Motor neuron (in vitro differentiated cells): ENCODE data around the gene CCDC85C. TPM values are rescaled to one million over a fixed set of nuclear protein-coding genes. Genes with fewer than 3 reads are reported as not detected.

ENCODE experiments used
- ATAC-seq, 8 experiments: fragments of 200-7000 bp; cut with Tn5 transposase; replicated peaks in 6 of 8; 2 replicates each; pipeline ENCODE4 v1.8.0; 2021; ENCODE audit warnings: mild to moderate bottlenecking in 8 of 8, moderate library complexity in 8 of 8
- H3K27ac ChIP-seq, 2 donors: fragments of 250-450 bp; sonication (Bioruptor Pico); 2 replicates each; pipeline ENCODE4 v1.9.0; 2021; ENCODE audit warnings: antibody characterized with exemption in 2 of 2, mild to moderate bottlenecking in 2 of 2, moderate library complexity in 1 of 2
- H3K4me1 ChIP-seq, 2 donors: fragments of 250-450 bp; sonication (Bioruptor Pico); replicated peaks in 1 of 2; 2 replicates each; pipeline ENCODE4 v1.6.1; 2021; ENCODE audit warnings: antibody characterized with exemption in 2 of 2, mild to moderate bottlenecking in 2 of 2, moderate library complexity in 1 of 2
- H3K4me3 ChIP-seq, 5 donors: fragments of 250-450 bp; sonication (Bioruptor Pico); 2 replicates each; pipeline ENCODE4 v1.9.0; 2021; ENCODE audit warnings: antibody characterized with exemption in 5 of 5, mild to moderate bottlenecking in 5 of 5, moderate library complexity in 4 of 5
- WGBS, 10 experiments: fragments of 450-650 bp; shearing (Covaris generic); methylation state at CpG; one replicate each; pipeline ENCODE4 v1.0.0; 2022; 5-methylcytosine and 5-hydroxymethylcytosine counted together
- in situ Hi-C, 9 experiments: fragments of 400-800 bp; cut with MboI; loops; one replicate each; pipeline ENCODE4 v1.15.0; 2021; ENCODE audit warnings: low sequenced_read_pairs in 9 of 9, low pct_unique_long_range_greater_than_20kb in 2 of 9; ENCODE audit not compliant: unreplicated experiment in 9 of 9
- total RNA-seq, 8 experiments: library from RNA; unstranded; fragments of 300-600 nt; gene quantifications; 2 replicates each; pipeline versions ENCODE4 v1.2.3 to v1.2.4, GENCODE V29; 2022

The CCDC85C gene
- total RNA-seq, 8 experiments from 2014 or later = 2.0 to 62.2 (median 18.8) TPM

DNA sequence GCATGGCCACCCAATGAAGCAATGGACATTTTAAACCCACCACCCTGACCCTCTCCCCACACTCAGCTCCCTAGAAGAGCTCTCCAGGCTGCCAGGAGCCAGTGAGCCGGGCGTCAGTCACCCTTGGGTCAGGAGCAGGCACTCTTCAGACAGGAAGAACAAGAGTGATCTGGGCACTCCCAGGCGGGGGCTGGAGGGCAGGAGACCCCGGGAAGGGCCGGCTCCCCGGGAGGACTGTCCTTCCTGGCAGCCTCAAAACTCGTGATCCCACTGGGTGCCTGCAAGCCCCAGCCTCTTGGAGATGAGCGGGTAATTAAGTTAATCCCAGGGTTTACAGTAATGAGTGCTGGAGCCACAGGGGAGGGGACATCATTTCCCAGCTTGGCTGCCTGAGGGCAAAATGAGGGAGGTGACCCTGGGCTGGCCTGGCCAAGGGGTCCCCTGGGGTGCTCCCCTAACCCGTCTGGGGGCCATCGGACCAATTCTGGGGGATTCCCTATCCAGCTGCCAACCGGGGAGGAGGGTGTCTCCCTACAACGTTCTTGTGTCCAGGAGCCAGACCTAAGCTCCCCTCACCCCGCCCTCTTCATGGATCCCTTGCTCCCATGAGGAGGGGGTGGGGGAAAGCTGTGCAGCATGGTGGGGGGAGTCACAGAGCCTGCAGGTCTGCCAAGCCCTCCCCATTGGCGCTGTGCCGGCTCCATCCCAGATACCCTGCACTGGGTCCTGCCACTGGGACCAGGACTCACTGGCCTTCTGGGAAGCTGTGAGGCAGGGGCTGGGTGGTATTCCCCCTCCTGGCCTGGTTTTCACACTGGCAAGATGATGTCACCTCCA, 63.6 kb downstream of the CCDC85C start:
- in situ Hi-C loops = loop anchor here in 2 of 9 experiments (25.0 kb wide), 1 partner anchor 97 kb away; the partner anchor contains the start of gene HHIPL1 (in 2 of the 2)
- Histone ChIP-seq H3K4me1 (peaks cover 74 to 79% of the 10 kb centered on the region in 2 donors), H3K4me3 (no peak overlapping the region), H3K27ac (peak overlapping the region; percentile 36 to 73)
- peak in 2 of 8 experiments; percentile 11 to 73 for ATAC-seq
- WGBS, 10 experiments = 0 to 100% (median 72%) methylated on average over 1 to 6 of the region's 15 CpGs; no CpG with 5 or more reads in 6 of the 10 experiments

- in situ Hi-C loops = loop anchor here in 2 of 9 experiments (25.0 kb wide), 1 partner anchor 98 kb away; the partner anchor contains the start of gene HHIPL1 (in 2 of the 2)
- no peak for ATAC-seq
- H3K4me1 ChIP-seq = peaks cover 74 to 79% of the 10 kb centered on the region in 2 donors
- WGBS, 10 experiments = 70 to 100% (median 89%) methylated on average over 2 to 9 of the region's 9 CpGs
- no peak overlapping the region for H3K27ac ChIP-seq
- H3K4me3 ChIP-seq = no peak overlapping the region
Measured at GRCh38 chr14:99539491-99539890, 64.5 kb downstream of the CCDC85C start.

- ATAC-seq = no peak
- H3K4me1 ChIP-seq = peaks cover 76 to 79% of the 10 kb centered on the region in 2 donors
- H3K4me3 ChIP-seq = no peak overlapping the region
- in situ Hi-C loops = loop anchor here in 2 of 9 experiments (25.0 kb wide), 1 partner anchor 99 kb away; the partner anchor contains the start of gene HHIPL1 (in 2 of the 2)
- 0 to 82% methylated on average over 1 to 2 of the region's 5 CpGs; no CpG with 5 or more reads in 8 of the 10 experiments for WGBS, 10 experiments
- H3K27ac ChIP-seq = no peak overlapping the region
Measured at GRCh38 chr14:99538733-99539132, 65.3 kb downstream of the CCDC85C start.

GRCh38 chr14:99538275-99538674, 65.7 kb downstream of the CCDC85C start:
- peak in 5 of 8 experiments; percentile 5 to 29 (median 9) for ATAC-seq
- in situ Hi-C loops = loop anchor here in 2 of 9 experiments (25.0 kb wide), 1 partner anchor 99 kb away; the partner anchor contains the start of gene HHIPL1 (in 2 of the 2)
- 74% methylated on average over 3 of the region's 9 CpGs; no CpG with 5 or more reads in 9 of the 10 experiments for WGBS, 10 experiments
- Histone ChIP-seq H3K4me3 (no peak overlapping the region), H3K27ac (no peak overlapping the region), H3K4me1 (peaks cover 80% of the 10 kb centered on the region in 2 donors)

DNA sequence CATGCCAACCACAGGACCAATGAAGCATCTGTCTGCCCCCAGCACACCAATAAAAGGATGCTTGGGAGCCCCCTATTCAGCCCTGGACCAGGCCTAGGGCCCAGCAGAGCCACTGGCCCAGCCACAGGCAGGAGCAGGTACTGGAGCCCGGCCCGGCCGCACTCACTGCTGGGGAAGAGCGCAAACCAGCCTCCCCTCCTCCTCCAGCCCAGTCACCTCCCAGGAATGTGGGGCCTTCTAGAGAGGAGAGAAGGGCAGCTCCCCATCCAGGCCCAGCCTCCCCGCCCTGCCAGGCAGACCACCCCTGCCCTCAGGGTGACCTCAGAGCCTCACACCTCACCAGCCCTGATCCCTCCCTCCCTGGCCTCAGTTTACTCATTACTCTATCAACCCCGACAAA, 66.6 kb downstream of the CCDC85C start:
- in situ Hi-C loops = loop anchor here in 2 of 9 experiments (25.0 kb wide), 1 partner anchor 100 kb away; the partner anchor contains the start of gene HHIPL1 (in 2 of the 2)
- Histone ChIP-seq H3K27ac (no peak overlapping the region), H3K4me3 (no peak overlapping the region), H3K4me1 (peaks cover 80 to 81% of the 10 kb centered on the region in 2 donors)
- 80% methylated on average over 3 of the region's 6 CpGs; no CpG with 5 or more reads in 9 of the 10 experiments for WGBS, 10 experiments
- ATAC-seq = peak; percentile 2 to 82 (median 20)

GRCh38 chr14:99535908-99536778, 67.9 kb downstream of the CCDC85C start:
- in situ Hi-C loops = loop anchor here in 2 of 9 experiments (25.0 kb wide), 1 partner anchor 101 kb away; the partner anchor contains the start of gene HHIPL1 (in 2 of the 2)
- ATAC-seq = no peak
- 92 to 100% methylated on average over 2 of the region's 24 CpGs; no CpG with 5 or more reads in 8 of the 10 experiments for WGBS, 10 experiments
- no peak overlapping the region for H3K27ac ChIP-seq
- H3K4me1 ChIP-seq = peaks cover 76 to 81% of the 10 kb centered on the region in 2 donors
- no peak overlapping the region for H3K4me3 ChIP-seq

DNA sequence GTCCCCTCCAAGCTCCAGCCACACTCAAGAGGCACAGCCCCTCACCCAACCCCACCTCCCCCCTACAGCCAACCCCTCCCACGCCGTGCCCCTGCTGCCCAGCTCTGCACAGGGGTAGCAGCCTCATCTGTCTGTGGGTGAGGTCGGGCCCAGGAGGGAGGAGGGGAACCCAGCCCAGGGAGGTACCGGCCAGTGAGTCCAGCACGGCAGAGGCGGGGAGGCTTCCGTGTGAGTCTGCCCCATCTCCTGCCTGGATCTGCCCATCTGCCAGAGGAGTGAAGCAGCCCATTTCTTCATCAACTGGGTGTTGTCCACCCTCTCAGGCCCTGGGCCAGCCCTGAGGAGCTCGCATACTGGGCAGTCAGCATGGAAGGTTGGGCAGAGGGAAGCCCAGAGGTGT, 68.6 kb downstream of the CCDC85C start:
- 73% methylated on average over 2 of the region's 8 CpGs; no CpG with 5 or more reads in 9 of the 10 experiments for WGBS, 10 experiments
- peak in 7 of 8 experiments; percentile 5 to 68 (median 26) for ATAC-seq
- H3K4me3 ChIP-seq = no peak overlapping the region
- H3K27ac ChIP-seq = peak overlapping the region; percentile 35 to 58
- peaks cover 76 to 81% of the 10 kb centered on the region in 2 donors for H3K4me1 ChIP-seq
- in situ Hi-C loops = loop anchor here in 2 of 9 experiments (25.0 kb wide), 1 partner anchor 102 kb away; the partner anchor contains the start of gene HHIPL1 (in 2 of the 2)

DNA sequence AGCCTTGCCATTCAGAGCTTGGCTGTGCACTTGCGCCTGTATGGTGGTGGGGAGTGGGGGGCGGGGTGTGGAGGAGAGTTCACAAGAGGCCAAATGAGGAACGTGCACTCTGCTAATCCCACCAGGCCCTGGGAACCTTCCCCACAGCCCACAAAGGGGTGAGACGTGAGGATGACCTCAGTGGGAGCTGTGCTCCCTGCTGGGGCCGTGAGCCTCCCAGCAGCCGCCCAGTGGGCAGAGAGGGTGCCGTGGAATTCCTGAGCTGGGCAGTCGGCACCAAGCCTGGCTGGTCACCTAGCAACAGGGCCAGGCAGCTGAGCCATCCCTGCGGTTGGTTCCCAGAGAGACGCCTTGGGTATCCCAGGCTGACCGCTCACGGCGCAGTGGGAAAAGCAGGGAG, 69.1 kb downstream of the CCDC85C start:
- peak in 5 of 8 experiments; percentile 61 to 81 (median 76) for ATAC-seq
- Histone ChIP-seq H3K4me3 (no peak overlapping the region), H3K27ac (peak overlapping the region; percentile 12 to 35), H3K4me1 (peaks cover 76 to 82% of the 10 kb centered on the region in 2 donors)
- 20% methylated on average over 1 of the region's 13 CpGs; no CpG with 5 or more reads in 9 of the 10 experiments for WGBS, 10 experiments
- in situ Hi-C loops = loop anchor here in 2 of 9 experiments (25.0 kb wide), 1 partner anchor 102 kb away; the partner anchor contains the start of gene HHIPL1 (in 2 of the 2)

GRCh38 chr14:99534333-99534732, 69.7 kb downstream of the CCDC85C start:
- H3K27ac ChIP-seq = peak overlapping the region; percentile 12 to 35
- in situ Hi-C loops = loop anchor here in 2 of 9 experiments (25.0 kb wide), 1 partner anchor 103 kb away; the partner anchor contains the start of gene HHIPL1 (in 2 of the 2)

GRCh38 chr14:99532310-99532709, 71.7 kb downstream of the CCDC85C start:
- 50 to 100% (median 82%) methylated on average over 1 to 3 of the region's 5 CpGs; no CpG with 5 or more reads in 4 of the 10 experiments for WGBS, 10 experiments
- in situ Hi-C loops = loop anchor here in 2 of 9 experiments (25.0 kb wide), 1 partner anchor 105 kb away; the partner anchor contains the start of gene HHIPL1 (in 2 of the 2)
- H3K27ac ChIP-seq = no peak overlapping the region
- ATAC-seq = no peak
- peaks cover 61 to 69% of the 10 kb centered on the region in 2 donors for H3K4me1 ChIP-seq
- H3K4me3 ChIP-seq = no peak overlapping the region

More at GRCh38 chr14:99534333-99534732, 69.7 kb downstream of the CCDC85C start:
- Histone ChIP-seq H3K4me1 (peaks cover 74 to 82% of the 10 kb centered on the region in 2 donors), H3K4me3 (no peak overlapping the region)
- 31 to 100% (median 46%) methylated on average over 1 to 5 of the region's 6 CpGs; no CpG with 5 or more reads in 6 of the 10 experiments for WGBS, 10 experiments
- ATAC-seq = no peak

- ATAC-seq = peak in 7 of 8 experiments; percentile 12 to 73 (median 62)
- Histone ChIP-seq H3K4me3 (no peak overlapping the region), H3K27ac (peak overlapping the region; percentile 78 to 88), H3K4me1 (peaks cover 56 to 66% of the 10 kb centered on the region in 2 donors)
- WGBS, 10 experiments = 0 to 53% (median 30%) methylated on average over 1 to 6 of the region's 14 CpGs; no CpG with 5 or more reads in 2 of the 10 experiments
- in situ Hi-C loops = loop anchor here in 2 of 9 experiments (25.0 kb wide), 1 partner anchor 106 kb away; the partner anchor contains the start of gene HHIPL1 (in 2 of the 2)
Measured at GRCh38 chr14:99531251-99532096, 72.5 kb downstream of the CCDC85C start.
